ENCODE data around the gene CHMP1A.

- TF ChIP-seq SIN3A (IDR thresholded peaks at IDR 0.05; ENCODE audit: borderline replicate concordance, insufficient read depth, low read length) (no peak), POLR2AphosphoS5 (IDR thresholded peaks at IDR 0.05; ENCODE audit: low read depth, low read length) (no peak), TAF1 (IDR thresholded peaks at IDR 0.05; ENCODE audit: borderline replicate concordance, insufficient read depth, low read length) (no peak)
- TF ChIP-seq, protein P1, sequence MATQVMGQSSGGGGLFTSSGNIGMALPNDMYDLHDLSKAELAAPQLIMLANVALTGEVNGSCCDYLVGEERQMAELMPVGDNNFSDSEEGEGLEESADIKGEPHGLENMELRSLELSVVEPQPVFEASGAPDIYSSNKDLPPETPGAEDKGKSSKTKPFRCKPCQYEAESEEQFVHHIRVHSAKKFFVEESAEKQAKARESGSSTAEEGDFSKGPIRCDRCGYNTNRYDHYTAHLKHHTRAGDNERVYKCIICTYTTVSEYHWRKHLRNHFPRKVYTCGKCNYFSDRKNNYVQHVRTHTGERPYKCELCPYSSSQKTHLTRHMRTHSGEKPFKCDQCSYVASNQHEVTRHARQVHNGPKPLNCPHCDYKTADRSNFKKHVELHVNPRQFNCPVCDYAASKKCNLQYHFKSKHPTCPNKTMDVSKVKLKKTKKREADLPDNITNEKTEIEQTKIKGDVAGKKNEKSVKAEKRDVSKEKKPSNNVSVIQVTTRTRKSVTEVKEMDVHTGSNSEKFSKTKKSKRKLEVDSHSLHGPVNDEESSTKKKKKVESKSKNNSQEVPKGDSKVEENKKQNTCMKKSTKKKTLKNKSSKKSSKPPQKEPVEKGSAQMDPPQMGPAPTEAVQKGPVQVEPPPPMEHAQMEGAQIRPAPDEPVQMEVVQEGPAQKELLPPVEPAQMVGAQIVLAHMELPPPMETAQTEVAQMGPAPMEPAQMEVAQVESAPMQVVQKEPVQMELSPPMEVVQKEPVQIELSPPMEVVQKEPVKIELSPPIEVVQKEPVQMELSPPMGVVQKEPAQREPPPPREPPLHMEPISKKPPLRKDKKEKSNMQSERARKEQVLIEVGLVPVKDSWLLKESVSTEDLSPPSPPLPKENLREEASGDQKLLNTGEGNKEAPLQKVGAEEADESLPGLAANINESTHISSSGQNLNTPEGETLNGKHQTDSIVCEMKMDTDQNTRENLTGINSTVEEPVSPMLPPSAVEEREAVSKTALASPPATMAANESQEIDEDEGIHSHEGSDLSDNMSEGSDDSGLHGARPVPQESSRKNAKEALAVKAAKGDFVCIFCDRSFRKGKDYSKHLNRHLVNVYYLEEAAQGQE (IDR thresholded peaks at IDR 0.05; ENCODE audit: insufficient read depth in 1 of 2, low read depth in 2 of 2, low read length in 2 of 2), result no peak
Observed at GRCh38 chr16:89687092-89687940, 29.8 kb upstream of the CHMP1A start.

Data from PFSK-1 (cell line).